Astrocyte of the cerebellum (primary cell): ENCODE results near the gene KPRP.

Experiments used
- DNase-seq: peaks from one replicate; pipeline ENCODE4 v3.0.0-alpha.2; 2011; ENCODE audit warnings: low read depth
- H3K4me3 ChIP-seq: 2 replicates; pipeline ENCODE4 v1.5.1; 2011; ENCODE audit warnings: mild to moderate bottlenecking, low read depth, low read length, moderate library complexity
- CTCF ChIP-seq: IDR thresholded peaks from 2 replicates; pipeline ENCODE4 v1.5.1; 2012; ENCODE audit warnings: low read length, low read depth, moderate library complexity, mild to moderate bottlenecking; ENCODE audit errors: missing control alignments
- in situ Hi-C: cut with HindIII; loops from 2 replicates; pipeline ENCODE4 v1.10.0; 2017; ENCODE audit warnings: low sequenced_read_pairs

The KPRP gene

GRCh38 chr1:152768847-152769533, 11.2 kb downstream of the KPRP start:
- in situ Hi-C loops, result no loop called here
- no peak for DNase-seq
- TF ChIP-seq CTCF, result no peak
- no peak overlapping the region for H3K4me3 ChIP-seq

- DNase-seq, result no peak
- no peak for TF ChIP-seq CTCF
- in situ Hi-C loops, result no loop called here
- no peak overlapping the region for H3K4me3 ChIP-seq
Measured at GRCh38 chr1:152770411-152770810, 12.6 kb downstream of the KPRP start.

GRCh38 chr1:152774875-152775274, 17.1 kb downstream of the KPRP start, which contains the start of gene LCE1F:
Gene LCE1F, plus strand, starts transcription at chr1:152775140. Its CDS starts 1,232 bp downstream, at chr1:152776372.
- DNase-seq, result no peak
- no peak within 1 kb of the TSS for H3K4me3 ChIP-seq
- in situ Hi-C loops, result no loop called here
- TF ChIP-seq CTCF, result no peak

- in situ Hi-C loops, result no loop called here
- no peak overlapping the region for H3K4me3 ChIP-seq
- no peak for TF ChIP-seq CTCF
- no peak for DNase-seq
Measured at GRCh38 chr1:152776361-152776760, 18.5 kb downstream of the KPRP start.

- no peak for DNase-seq
- H3K4me3 ChIP-seq, result no peak overlapping the region
- TF ChIP-seq CTCF, result no peak
- in situ Hi-C loops, result no loop called here
Measured at GRCh38 chr1:152777510-152778137, 19.8 kb downstream of the KPRP start.

DNA sequence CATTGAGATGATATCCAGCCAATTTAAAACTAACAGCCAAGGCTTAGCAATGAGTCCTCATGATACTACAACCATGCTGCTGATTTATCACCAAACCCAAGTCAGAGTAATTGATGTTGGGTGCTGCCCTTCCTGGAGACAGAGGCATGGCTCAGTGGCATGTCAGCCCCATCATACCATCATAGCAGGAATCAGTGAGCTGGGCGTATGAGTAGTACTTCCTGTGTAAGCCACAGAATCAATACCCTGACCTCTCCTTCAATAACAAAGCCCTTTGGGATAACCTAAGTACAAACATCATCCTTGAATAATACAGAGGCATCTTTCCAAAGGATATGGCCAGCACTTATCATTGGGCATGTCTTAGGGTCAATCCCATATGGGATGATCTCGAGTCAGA, 25.3 kb downstream of the KPRP start:
- no peak for DNase-seq
- no peak overlapping the region for H3K4me3 ChIP-seq
- no peak for TF ChIP-seq CTCF
- in situ Hi-C loops, result no loop called here
